Sigmoid colon (tissue), 4 donors: ENCODE measurements around the gene NELFA.

ENCODE experiments used
- EP300 ChIP-seq, 4 donors: sonication (generic); formaldehyde crosslinking; IDR thresholded peaks; one replicate each; pipeline ENCODE4 v1.6.1; 2017; ENCODE audit warnings: antibody characterized with exemption in 4 of 4
- POLR2AphosphoS5 ChIP-seq, 4 donors: sonication (generic); formaldehyde crosslinking; IDR thresholded peaks; one replicate each; pipeline ENCODE4 v1.6.1; 2017; ENCODE audit warnings: antibody characterized with exemption in 4 of 4
- TF ChIP-seq, protein P1 (sequence below), 4 experiments: fragments of 450-650 bp in 3 of 4; fragments of 200-600 bp in 1 of 4; IDR thresholded peaks; one replicate each; pipeline ENCODE4 v1.5.1; 2016 to 2019; ENCODE audit warnings: antibody characterized with exemption in 4 of 4, mild to moderate bottlenecking in 3 of 4, moderate library complexity in 2 of 4

GRCh38 chr4:1938027-1938426, 70.7 kb downstream of the NELFA start:
- TF ChIP-seq POLR2AphosphoS5 (IDR thresholded peaks at IDR 0.05): no peak
- TF ChIP-seq, protein P1, sequence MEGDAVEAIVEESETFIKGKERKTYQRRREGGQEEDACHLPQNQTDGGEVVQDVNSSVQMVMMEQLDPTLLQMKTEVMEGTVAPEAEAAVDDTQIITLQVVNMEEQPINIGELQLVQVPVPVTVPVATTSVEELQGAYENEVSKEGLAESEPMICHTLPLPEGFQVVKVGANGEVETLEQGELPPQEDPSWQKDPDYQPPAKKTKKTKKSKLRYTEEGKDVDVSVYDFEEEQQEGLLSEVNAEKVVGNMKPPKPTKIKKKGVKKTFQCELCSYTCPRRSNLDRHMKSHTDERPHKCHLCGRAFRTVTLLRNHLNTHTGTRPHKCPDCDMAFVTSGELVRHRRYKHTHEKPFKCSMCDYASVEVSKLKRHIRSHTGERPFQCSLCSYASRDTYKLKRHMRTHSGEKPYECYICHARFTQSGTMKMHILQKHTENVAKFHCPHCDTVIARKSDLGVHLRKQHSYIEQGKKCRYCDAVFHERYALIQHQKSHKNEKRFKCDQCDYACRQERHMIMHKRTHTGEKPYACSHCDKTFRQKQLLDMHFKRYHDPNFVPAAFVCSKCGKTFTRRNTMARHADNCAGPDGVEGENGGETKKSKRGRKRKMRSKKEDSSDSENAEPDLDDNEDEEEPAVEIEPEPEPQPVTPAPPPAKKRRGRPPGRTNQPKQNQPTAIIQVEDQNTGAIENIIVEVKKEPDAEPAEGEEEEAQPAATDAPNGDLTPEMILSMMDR (IDR thresholded peaks at IDR 0.05): no peak
- TF ChIP-seq EP300 (IDR thresholded peaks at IDR 0.05): no peak
